ENCODE measurements around the gene RNF157. TPM values are rescaled to one million over a fixed set of nuclear protein-coding genes. Genes with fewer than 3 reads are reported as not detected.

RNF157 gene
- total and polyA plus RNA-seq, 9 of the 15 experiments (the other 6 are each of a cell fraction or from before 2014, with no cell fraction given), result 8.1 to 31.7 (median 20.8) TPM

DNA sequence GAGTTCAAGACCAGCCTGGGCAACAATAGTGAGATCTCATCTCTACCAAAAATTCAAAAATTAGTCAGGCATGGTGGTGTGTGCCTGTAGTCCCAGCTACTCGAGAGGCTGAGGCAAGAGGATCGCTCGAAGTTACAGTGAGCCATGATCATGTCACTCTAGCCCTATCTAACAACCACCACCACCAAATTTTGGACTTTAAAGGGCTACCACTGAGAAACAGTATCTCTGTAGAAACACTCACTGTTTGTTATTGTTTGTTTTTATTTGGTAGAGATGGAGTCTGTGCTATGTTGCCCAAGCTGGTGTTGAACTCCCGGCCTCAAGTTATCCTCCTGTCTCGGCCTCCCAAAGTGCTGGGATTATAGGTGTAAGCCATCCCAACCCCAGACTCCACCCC is 23.6 kb upstream of the RNF157 start:
- intact Hi-C loops (cut with micrococcal nuclease), result no loop called here
- Histone ChIP-seq H3K9ac (ENCODE audit: insufficient read depth in 1 of 2, low read depth in 2 of 2, low read length in 2 of 2) (no peak overlapping the region; a peak in 1 of 4 replicates), H3K4me2 (ENCODE audit: insufficient read depth, low read length) (no peak overlapping the region), H3K9me3 (replicated peaks; ENCODE audit: control insufficient read depth, insufficient read depth, low read depth, low read length) (no peaks in the 10 kb centered on the region), H3K36me3 (ENCODE audit: control insufficient read depth, insufficient read depth, low read length) (peaks cover 20% of the 10 kb centered on the region), H3K79me2 (ENCODE audit: control insufficient read depth, insufficient read depth, low read length) (peaks cover 36% of the 10 kb centered on the region), H3K9me1 (ENCODE audit: control insufficient read depth, insufficient read depth, low read length) (no peaks in the 10 kb centered on the region), H3K4me1 (replicated peaks in 1 of 2; ENCODE audit: control insufficient read depth in 2 of 2, insufficient read depth in 2 of 2, low read length in 2 of 2) (peaks cover 26 to 28% of the 10 kb centered on the region in 2 experiments; a peak in 4 of 5 replicates), H3K27me3 (ENCODE audit: control insufficient read depth in 2 of 2, insufficient read depth in 2 of 2, low read length in 2 of 2) (no peaks in the 10 kb centered on the region), H3K27ac (ENCODE audit: extremely low read depth, low read depth, low read length) (peak overlapping the region; percentile 83; the same call in 2 of the 3 replicates), H3K4me3 (no peak overlapping the region), H2AFZ (ENCODE audit: low read depth, low read length) (peak overlapping the region; percentile 81), H4K20me1 (replicated peaks; ENCODE audit: control insufficient read depth, insufficient read depth, low read length) (no peaks in the 10 kb centered on the region)
- DNase-seq (ENCODE audit: extremely low read depth in 1 of 4, low spot score in 3 of 4), result no peak
- no peak for TF ChIP-seq NCOA1 (IDR thresholded peaks at IDR 0.05; ENCODE audit: low read depth)
- 0 out of 2 replicates have a peak, but pooled peaks have one; percentile 10 for TF ChIP-seq XRCC5 (IDR thresholded peaks at IDR 0.05; ENCODE audit: low read depth, low read length)
- ChIA-PET CTCF (ENCODE audit: low intra/inter-chr PET ratio) (no interaction called here), POLR2A (interaction anchor here (0.7 to 3.4 kb wide), 8 partner anchors 8 to 90 kb away, joined by 3 to 28 read pairs (median 9); partner anchors contain the start of genes PRPSAP1 and RNF157)
- no peak for ATAC-seq
- BruUV-seq (replicated peaks), result no TSS peak
- in situ Hi-C loops (cut with MboI), result loop anchor here (5.0 kb wide), 1 partner anchor 67 kb away; no protein-coding TSS in a partner anchor
- FAIRE-seq, result no peak
- 91% methylated on average over 5 of the region's 5 CpGs for WGBS (ENCODE audit: insufficient coverage, low coverage, missing lambda C conversion rate)

DNA sequence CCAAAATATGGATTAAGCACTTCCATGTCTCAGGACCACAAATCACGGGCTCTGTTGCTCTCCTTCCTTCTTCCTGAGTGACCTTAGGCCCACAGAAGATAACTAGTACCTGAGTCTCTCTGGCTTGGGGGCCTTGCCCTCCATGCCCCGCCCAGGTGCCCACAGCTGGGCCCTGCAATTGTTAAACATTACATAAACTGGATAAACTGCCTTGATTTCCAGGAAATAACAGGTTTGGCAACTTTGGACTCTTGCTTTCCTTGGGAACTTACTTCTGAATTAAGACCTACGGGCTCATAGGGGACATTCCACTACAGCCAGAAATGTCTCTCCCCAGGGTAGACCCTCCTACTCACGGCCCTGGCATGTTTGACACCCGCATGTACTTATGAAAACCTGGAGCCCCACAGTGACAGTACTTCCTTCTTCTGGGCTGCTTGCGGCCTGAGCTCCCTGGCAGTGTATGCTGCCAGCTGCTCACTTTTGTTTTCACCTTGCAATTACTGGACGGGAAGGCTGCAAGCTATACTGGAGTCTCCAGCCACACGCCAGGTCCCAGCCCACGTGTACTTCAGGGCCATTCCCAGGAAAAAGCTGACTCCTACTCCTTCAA is 22.5 kb upstream of the RNF157 start:
- no peak overlapping the region for H3K4me3 ChIP-seq
- H3K36me3 ChIP-seq (ENCODE audit: control insufficient read depth, insufficient read depth, low read length), result peaks cover 14% of the 10 kb centered on the region
- DNase-seq (ENCODE audit: extremely low read depth in 1 of 4, low spot score in 3 of 4) (no peak), FAIRE-seq (no peak), ATAC-seq (no peak)
- 58% methylated on average over 9 of the region's 9 CpGs for WGBS (ENCODE audit: insufficient coverage, low coverage, missing lambda C conversion rate)
- H3K9me1 ChIP-seq (ENCODE audit: control insufficient read depth, insufficient read depth, low read length), result no peaks in the 10 kb centered on the region
- no TSS peak for BruUV-seq (replicated peaks)
- intact Hi-C loops (cut with micrococcal nuclease), result no loop called here
- peak overlapping the region; percentile 81 for H2AFZ ChIP-seq (ENCODE audit: low read depth, low read length)
- peak overlapping the region in 1 of 2 experiments; percentile 48; a peak in 1 of 4 replicates for H3K9ac ChIP-seq (ENCODE audit: insufficient read depth in 1 of 2, low read depth in 2 of 2, low read length in 2 of 2)
- in situ Hi-C loops (cut with MboI), result loop anchor here (5.0 kb wide), 1 partner anchor 66 kb away; no protein-coding TSS in a partner anchor
- POLR2A ChIA-PET, result interaction anchor here (1.0 to 3.4 kb wide), 4 partner anchors 10 to 160 kb away, joined by 3 to 28 read pairs (median 8); partner anchors contain the start of gene EXOC7
- no peak overlapping the region for H3K4me2 ChIP-seq (ENCODE audit: insufficient read depth, low read length)
- peaks cover 20 to 24% of the 10 kb centered on the region in 2 experiments; a peak in 4 of 5 replicates for H3K4me1 ChIP-seq (replicated peaks in 1 of 2; ENCODE audit: control insufficient read depth in 2 of 2, insufficient read depth in 2 of 2, low read length in 2 of 2)
- H4K20me1 ChIP-seq (replicated peaks; ENCODE audit: control insufficient read depth, insufficient read depth, low read length), result no peaks in the 10 kb centered on the region
- no peak for TF ChIP-seq ADNP (tag; IDR thresholded peaks at IDR 0.05)
- TF ChIP-seq, protein P1, sequence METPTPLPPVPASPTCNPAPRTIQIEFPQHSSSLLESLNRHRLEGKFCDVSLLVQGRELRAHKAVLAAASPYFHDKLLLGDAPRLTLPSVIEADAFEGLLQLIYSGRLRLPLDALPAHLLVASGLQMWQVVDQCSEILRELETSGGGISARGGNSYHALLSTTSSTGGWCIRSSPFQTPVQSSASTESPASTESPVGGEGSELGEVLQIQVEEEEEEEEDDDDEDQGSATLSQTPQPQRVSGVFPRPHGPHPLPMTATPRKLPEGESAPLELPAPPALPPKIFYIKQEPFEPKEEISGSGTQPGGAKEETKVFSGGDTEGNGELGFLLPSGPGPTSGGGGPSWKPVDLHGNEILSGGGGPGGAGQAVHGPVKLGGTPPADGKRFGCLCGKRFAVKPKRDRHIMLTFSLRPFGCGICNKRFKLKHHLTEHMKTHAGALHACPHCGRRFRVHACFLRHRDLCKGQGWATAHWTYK (CRISPR knock-in tag; IDR thresholded peaks at IDR 0.05), result no peak
- H3K79me2 ChIP-seq (ENCODE audit: control insufficient read depth, insufficient read depth, low read length), result peaks cover 26% of the 10 kb centered on the region
- no peaks in the 10 kb centered on the region for H3K9me3 ChIP-seq (replicated peaks; ENCODE audit: control insufficient read depth, insufficient read depth, low read depth, low read length)
- H3K27ac ChIP-seq (ENCODE audit: extremely low read depth, low read depth, low read length), result peak overlapping the region; percentile 38; the same call in 1 of the 3 replicates
- H3K27me3 ChIP-seq (ENCODE audit: control insufficient read depth in 2 of 2, insufficient read depth in 2 of 2, low read length in 2 of 2), result no peaks in the 10 kb centered on the region
- CTCF ChIA-PET (ENCODE audit: low intra/inter-chr PET ratio), result no interaction called here
